GM21367 (cell line): Measurements from ENCODE around the gene PSMD1.
"Not testable (repeated sequence)": the region's sequence is repeated elsewhere in the genome, so short reads cannot be mapped to it uniquely, and the experiment has no call there.

Source experiments
- ATAC-seq: cut with Tn5 transposase; IDR thresholded peaks from one replicate; pipeline ENCODE4 v1.9.1; 2021; ENCODE audit not compliant: unreplicated experiment

Gene PSMD1

DNA sequence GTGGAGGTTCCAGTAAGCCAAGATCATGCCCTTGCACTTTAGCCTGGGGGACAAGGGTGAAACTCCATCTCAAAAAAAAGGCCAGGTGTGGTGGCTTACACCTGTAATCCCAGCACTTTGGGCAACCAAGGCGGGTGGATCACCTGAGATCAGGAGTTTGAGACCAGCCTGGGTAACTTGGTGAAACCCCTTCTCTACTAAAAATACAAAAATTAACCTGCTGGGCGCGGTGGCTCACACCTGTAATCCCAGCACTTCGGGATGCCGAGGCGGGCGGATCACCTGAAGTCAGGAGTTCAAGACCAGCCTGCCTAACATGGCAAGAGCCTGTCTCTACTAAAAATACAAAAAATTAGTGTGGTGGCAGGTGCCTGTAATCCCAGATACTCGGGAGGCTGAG lies 84.1 kb downstream of the PSMD1 start:
- not testable (repeated sequence) for ATAC-seq

GRCh38 chr2:231144896-231145295 lies 88.2 kb downstream of the PSMD1 start:
- ATAC-seq: no peak

DNA sequence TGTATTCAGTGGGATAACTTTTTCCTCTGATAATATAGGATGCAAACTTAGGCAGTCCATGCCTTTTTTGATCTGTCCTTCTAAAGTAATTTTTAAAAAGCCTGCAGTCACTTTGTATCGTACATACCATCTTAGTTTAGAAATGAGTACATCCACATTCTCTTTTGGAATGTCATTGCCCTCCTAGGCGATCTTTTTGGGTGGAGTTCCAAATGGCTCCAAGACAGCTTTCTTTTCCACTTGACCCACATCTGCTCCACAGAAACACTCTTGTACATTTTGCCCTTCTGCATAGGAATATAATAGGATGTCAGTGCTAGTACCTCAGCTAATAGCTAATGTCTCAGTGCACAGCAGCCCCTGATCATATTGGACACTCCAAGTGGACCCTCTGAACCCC lies 90.0 kb downstream of the PSMD1 start:
- no peak for ATAC-seq

GRCh38 chr2:231152800-231153557 lies 96.3 kb downstream of the PSMD1 start:
- no peak for ATAC-seq

- no peak for ATAC-seq
These were observed 102.6 kb downstream of the PSMD1 start for GRCh38 chr2:231159306-231159705.

- ATAC-seq: no peak
These were observed 104.0 kb downstream of the PSMD1 start for GRCh38 chr2:231160701-231161100.

- no peak for ATAC-seq
These were observed 104.7 kb downstream of the PSMD1 start for GRCh38 chr2:231161252-231161839.

DNA sequence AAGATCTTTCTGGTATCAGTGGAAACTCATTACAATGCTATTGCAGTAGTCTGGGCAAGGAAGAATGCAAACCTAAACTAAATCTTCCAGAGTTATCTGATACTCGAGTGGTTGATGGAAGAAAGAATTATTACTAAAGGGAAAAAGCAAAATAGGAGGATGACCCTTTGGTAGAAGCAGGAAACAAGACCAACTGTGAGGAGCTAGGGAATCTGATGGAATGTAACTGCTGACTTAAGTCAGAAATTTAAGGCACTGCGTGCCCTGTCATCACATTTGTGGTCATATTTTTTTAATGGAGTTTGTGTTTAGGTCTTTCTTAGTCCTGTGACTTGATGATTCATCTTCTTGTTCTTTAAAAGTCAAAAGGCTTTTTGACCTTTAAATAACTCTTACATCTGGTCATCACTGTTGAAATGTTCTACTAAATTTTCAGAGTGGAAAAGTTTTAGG lies 105.2 kb downstream of the PSMD1 start:
- ATAC-seq: no peak

DNA sequence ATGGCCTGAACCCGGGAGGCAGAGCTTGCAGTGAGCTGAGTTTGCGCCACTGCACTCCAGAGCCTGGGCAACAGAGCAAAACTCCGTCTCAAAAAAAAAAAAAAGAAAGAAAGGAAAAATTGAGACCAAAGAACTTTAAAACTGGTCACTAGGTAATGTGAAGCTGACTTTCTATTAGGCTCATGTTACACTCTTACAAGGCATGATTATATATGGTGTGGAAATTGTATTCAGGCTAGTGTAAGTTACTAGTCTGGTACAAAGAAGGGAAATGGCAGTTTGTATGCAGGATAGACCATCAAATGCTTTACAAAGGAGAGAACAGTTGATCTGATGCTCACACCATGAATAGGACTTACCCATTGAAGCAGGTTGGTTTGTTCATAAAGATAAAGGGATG lies 106.3 kb downstream of the PSMD1 start:
- ATAC-seq: no peak

DNA sequence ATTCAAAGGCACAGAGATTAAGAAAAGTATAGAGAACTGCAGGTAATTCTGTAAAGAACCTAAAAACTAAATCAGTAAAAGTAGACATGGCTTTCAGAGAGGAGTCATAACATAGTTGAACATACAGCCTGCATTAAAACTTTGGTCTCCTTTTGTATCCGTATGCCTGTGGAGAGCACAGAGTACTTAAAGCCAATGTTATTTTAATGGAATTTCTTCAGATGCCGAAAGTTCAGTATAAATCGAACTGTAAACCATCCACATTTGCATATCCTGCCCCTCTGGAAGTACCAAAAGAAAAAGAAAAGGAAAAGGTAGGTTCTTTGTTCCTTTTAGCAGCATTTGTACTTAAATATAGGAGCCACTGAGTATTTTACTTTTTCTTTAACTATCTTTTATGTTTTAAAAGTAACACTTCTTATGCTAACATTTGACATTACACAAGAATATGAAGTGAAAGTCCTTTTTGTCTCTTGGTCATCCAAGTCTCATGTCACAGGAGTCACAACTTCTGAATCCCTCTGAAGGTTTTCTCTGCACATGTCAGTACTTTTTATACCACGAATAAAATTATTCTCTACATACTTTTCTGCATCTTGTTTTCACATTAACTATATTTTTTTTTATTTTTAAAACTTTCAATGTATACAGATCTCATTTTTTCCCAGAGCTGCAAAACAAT lies 106.9 kb downstream of the PSMD1 start:
- no peak for ATAC-seq

GRCh38 chr2:231167745-231168459 lies 111.2 kb downstream of the PSMD1 start:
- no peak for ATAC-seq

- ATAC-seq: no peak
These were observed 111.9 kb downstream of the PSMD1 start for GRCh38 chr2:231168460-231169139.

DNA sequence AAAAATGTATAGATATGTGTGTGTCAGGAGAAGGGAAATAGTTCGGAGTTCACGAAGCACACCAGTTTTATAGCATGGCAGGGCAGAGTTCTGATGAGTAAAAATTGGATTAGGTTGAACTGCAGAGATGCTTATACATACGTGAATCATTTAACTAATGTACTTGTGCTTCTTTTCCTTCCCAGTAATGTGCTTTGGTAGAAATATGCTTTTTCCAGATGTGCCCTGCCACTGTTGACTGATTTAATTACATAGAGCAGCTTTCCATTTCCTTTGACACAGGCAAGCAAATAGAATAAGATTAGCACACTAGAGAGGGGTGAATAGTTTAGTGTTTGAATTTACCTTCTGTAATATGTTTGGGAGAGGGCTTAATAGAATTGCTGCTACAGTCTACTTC lies 112.8 kb downstream of the PSMD1 start:
- ATAC-seq: no peak

DNA sequence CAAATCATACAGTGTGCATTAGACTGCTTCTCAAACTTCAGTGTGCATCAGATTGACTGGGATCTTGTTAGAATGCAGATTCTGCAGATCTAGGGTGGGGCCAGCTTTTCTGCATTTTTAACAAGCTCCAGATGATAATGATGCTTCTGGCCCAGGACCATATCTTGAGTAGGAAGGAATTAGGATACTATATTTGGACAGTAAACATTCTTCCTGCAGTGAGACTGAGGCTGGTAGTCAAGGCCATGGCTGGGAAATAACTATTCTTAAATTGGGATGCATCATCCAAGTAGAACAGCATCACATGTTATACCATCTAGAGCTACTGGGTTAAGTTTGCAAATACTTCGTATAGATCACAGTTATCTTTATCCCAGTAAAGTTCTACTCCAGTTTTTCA lies 113.4 kb downstream of the PSMD1 start:
- ATAC-seq: no peak

DNA sequence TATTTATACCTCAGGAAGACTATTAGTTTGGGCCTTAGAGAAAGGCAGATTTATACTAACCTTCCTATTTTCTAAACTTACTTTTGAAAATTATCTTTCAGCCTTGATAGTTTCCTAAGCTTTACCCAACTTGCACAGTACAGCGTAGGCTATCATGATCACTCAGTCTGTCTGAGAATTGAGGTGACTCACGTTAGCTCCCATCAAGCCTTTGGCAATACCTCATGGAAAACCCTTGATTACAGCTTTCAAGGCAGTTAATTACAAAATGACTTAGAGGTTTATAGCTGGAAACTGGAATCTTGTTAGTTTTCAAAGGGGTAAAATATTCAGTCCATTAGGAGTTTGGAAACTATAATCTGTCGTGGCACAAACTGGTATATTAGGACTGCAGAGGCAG lies 115.4 kb downstream of the PSMD1 start:
- no peak for ATAC-seq

- ATAC-seq: no peak
These were observed 117.6 kb downstream of the PSMD1 start for GRCh38 chr2:231174211-231174651.

GRCh38 chr2:231176066-231176465 lies 119.4 kb downstream of the PSMD1 start:
- no peak for ATAC-seq

DNA sequence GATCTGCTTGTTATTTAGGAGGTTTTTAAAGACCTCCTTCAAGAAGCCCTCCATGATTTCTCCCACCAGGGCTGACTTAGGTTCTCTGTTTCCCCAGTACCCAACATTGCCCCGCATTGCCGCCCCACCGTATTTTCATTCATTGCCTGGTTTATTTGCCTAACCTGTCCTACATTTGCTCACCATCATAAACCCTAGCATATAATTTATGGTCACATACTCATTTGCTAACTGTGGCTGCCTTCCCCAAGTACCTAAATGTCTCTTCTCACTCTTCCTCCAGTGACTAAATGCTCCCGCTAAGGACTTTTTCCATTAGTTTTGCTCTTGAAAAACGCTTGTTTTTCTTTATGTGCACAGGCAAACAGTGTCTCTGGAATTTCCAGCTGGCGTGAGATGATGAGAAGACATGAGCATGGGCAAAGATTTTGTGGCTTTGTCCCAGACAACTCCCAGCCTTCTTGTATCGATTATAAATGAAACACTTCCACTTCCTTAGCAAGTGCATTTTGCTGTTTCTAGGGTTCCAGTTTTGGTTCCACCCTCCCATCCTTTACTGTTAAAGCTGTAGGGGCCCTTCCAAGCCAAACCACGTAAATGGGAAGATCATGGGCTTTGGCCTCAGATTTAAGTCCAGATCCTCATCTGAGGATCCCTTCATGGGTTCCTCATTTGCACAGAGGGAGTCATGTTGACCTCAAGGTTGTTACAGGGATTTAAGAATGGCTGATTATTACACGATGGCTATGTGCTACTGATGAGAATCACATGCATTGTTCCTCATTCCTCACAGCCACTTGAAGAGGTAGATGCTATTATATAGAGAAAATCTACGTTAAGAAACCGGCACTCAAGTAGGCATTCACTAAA lies 120.7 kb downstream of the PSMD1 start:
- no peak for ATAC-seq

DNA sequence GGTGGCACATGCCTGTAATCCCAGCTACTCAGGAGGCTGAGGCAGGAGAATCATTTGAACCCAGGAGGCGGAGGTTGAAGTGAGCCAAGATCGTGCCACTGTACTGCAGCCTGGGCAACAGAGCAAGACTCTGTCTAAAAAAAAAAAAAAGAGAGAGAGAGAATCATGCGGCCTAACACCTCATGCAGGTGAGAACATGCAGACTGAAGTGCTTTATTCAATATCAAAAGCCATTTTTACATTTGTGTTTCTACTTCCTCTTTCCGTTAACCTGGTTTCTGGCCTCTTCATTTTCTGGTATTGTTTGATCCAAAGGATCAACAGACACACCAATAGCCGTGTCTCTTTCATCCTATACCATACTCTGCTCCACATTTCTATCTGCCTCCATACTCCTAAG lies 122.1 kb downstream of the PSMD1 start:
- ATAC-seq: not testable (repeated sequence)
